CD4-positive, alpha-beta T cell treated with Interleukin-10 for 1 hour (primary cell): ENCODE measurements around the gene BCL7A.
"Not testable (repeated sequence)": the region's sequence is repeated elsewhere in the genome, so short reads cannot be mapped to it uniquely, and the experiment has no call there.

Experiments
- DNase-seq: peaks from one replicate; pipeline ENCODE4 v3.0.0-alpha.2; 2020

Gene BCL7A

GRCh38 chr12:122021822-122022392, at the start of gene BCL7A:
TSS of gene BCL7A (plus strand) at chr12:122021884. CDS start at chr12:122022092, 208 bp downstream.
- peak; percentile 74 for DNase-seq

- DNase-seq, result no peak
Measured at GRCh38 chr12:121974026-121974985, 47.4 kb upstream of the BCL7A start.

- no peak for DNase-seq
Measured at GRCh38 chr12:121975021-121975420, 46.7 kb upstream of the BCL7A start.

- no peak for DNase-seq
Measured at GRCh38 chr12:121976950-121977349, 44.7 kb upstream of the BCL7A start.

- DNase-seq, result peak; percentile 18
Measured at GRCh38 chr12:121980191-121980891, 41.3 kb upstream of the BCL7A start.

- DNase-seq, result no peak
Measured at GRCh38 chr12:121980892-121981272, 40.8 kb upstream of the BCL7A start.

- DNase-seq, result no peak
Measured at GRCh38 chr12:121981456-121981855, 40.2 kb upstream of the BCL7A start.

- no peak for DNase-seq
Measured at GRCh38 chr12:121982950-121983349, 38.7 kb upstream of the BCL7A start.

GRCh38 chr12:121983536-121984210, 38.0 kb upstream of the BCL7A start:
- DNase-seq, result no peak

GRCh38 chr12:121986489-121987245, 35.0 kb upstream of the BCL7A start:
- DNase-seq, result no peak

- not testable (repeated sequence) for DNase-seq
Measured at GRCh38 chr12:121988519-121988918, 33.2 kb upstream of the BCL7A start.

GRCh38 chr12:121989276-121990113, 32.2 kb upstream of the BCL7A start:
- DNase-seq, result no peak

- no peak for DNase-seq
Measured at GRCh38 chr12:121990114-121990647, 31.5 kb upstream of the BCL7A start.

GRCh38 chr12:121990692-121991603, 30.7 kb upstream of the BCL7A start:
- DNase-seq, result no peak

GRCh38 chr12:121992059-121992879, 29.4 kb upstream of the BCL7A start:
- peak; percentile 26 for DNase-seq

GRCh38 chr12:121996050-121996944, 25.4 kb upstream of the BCL7A start:
- no peak for DNase-seq

- no peak for DNase-seq
Measured at GRCh38 chr12:121996945-121997612, 24.6 kb upstream of the BCL7A start.
